GM19438 (cell line): Measurements from ENCODE around the gene PABPC3.
A peak's percentile ranks its signal among the peaks of the same experiment; 100 is the strongest.

ENCODE experiments used
- ATAC-seq: cut with Tn5 transposase; IDR thresholded peaks from one replicate; pipeline ENCODE4 v1.9.1; 2021; ENCODE audit warnings: low read depth; ENCODE audit not compliant: unreplicated experiment

PABPC3 gene

DNA sequence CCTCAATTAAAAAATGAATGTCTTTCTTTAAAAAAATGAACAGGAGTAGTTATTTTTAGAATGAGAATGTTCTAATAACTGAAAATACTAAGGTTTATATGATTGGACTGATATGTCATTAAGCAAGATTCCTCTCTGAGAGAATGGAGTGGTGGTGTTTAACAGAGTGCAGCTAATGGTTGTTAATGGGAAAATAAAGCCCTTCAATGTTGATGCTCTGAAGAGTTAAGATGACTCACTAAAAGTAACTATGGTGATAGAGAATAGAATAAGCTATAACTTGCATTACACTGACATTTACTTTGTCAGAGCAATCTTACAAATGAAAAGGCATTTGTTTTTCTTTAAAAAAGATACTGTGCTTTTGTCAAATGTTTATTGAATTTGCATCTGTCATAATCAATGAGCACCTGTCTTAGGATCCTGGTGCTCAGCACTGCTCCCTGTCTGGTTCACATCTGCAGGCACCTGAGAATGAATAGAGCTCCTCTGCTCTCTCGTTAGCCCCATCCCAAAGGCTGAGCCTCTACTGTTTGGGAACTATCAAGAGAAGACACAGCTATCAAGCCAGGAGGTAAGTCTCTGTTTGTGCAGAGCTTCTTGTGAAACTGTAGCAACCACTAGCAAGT is 15.1 kb downstream of the PABPC3 start:
- ATAC-seq = no peak

DNA sequence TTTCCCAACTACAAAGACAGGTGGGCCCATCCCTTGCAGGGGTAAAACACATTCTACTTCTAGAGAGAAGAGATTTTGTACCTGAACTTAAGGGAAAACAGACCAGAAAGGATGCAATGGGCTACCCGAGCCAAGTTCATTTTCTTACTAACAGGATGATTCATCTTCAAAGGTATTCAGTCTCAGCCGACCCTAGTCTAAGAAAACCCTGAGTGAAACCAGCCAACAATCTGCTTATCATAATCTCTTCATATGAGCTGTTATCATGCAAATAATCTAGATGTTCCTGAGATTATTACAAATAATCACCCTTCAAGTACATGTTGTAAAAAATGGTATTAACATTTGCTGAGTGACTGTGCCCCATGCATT is 15.6 kb downstream of the PABPC3 start:
- no peak for ATAC-seq

DNA sequence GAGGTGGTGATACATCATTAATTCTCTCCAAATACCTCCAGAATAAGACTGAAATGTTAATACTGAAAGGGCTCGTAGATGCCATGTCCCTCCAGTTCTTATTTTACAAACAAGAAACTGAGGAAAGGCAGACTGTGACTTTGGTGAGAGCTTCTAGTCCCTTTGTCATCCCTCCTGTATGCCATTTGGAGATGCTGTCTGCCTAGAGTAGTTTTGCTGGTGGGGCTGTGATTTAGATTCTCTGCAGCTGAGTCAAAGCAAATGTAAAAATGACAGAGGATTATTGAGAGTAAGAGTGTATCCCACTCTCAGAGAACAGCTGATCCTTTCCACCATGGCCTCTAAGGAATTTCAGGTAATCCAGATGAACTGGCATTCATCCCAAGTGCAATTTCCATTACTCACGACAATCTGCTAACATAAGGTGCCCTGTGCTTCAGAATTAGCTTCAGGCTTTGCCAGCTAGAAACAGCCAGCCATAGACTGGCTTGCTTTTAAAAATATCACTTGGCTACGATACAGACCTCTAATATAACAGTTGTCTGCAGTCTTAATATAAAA is 16.8 kb downstream of the PABPC3 start:
- no peak for ATAC-seq

DNA sequence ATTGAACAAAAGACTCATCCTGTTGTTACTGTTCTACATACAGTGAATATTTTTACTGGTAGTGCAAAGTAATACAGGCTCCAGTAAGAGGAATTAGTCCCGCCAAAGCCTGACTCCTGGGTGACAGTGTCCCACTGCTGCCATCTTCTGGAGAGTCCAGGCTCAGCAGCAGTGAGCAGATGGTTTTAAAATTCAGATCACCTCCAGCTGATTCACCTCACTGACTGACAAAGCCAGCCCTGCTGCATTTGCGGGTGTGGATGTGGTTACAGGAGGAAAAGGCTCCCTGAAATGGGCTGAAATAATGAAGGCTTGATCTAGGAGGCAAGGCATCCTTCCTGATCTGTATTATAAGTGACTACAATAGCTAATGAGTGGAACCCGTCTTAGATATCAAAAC is 18.3 kb downstream of the PABPC3 start:
- ATAC-seq = peak; percentile 56

DNA sequence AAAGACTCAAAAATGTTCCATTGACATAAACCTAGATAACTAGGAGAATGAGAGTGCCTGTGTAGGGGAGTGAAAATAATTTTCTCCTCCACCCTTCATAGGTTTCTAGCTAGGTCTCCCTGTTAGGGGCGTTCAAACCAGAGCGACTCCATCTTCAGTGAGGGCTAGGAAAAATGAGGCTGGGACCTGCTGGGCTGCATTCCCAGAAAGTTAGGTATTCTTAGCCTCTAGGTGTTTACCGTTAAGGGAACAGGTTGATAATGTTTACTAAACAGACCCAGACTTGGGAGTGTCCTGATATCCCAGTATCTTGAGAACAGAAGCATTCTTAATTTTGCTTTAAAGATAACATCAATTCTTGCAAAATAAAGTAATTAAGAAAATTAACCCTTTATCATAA is 20.1 kb downstream of the PABPC3 start:
- no peak for ATAC-seq

DNA sequence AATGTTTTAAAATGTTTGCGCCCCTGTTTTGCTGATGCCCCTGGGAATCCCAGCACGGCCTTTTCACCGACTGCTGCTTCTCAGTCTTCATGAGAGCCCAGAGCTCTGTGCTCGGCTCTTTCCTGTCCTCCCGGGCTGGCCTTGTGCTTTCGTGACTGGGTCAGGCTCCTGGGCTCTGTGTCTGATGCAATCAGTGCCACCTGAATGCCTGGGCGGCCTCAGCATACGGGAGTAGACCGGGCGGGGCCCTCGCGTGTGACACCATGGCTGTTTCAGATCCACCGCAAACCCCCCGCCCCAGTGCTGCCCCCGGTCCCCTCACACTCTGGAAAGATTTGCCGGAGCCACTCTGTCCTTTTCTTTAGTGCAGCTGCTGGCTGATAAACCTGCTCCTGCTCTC is 21.4 kb downstream of the PABPC3 start:
- no peak for ATAC-seq

DNA sequence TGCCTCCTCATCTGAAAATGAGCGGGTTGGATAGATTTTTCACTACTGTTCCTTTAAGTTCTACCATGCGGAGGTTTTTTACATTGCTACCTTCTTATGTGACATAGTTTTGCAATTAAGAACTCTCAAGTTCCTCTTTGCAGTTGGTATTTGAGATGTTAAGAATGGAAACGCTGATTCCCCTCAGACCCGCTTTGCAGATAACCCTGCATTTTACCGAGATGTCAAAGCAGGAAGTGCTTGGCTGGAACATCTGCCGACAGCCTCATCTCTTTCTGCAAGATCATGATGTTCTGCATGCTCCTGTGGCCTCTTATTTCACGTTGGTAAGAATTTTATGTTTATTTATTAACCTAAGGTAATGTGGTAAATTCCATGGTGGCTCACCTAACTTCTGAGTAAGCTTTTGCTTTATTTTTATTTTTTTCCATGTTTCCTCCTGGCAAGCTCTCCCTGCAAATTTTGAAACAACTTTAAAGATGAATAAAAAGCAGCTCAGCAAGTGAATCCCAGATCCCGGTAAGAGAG is 22.5 kb downstream of the PABPC3 start:
- no peak for ATAC-seq

DNA sequence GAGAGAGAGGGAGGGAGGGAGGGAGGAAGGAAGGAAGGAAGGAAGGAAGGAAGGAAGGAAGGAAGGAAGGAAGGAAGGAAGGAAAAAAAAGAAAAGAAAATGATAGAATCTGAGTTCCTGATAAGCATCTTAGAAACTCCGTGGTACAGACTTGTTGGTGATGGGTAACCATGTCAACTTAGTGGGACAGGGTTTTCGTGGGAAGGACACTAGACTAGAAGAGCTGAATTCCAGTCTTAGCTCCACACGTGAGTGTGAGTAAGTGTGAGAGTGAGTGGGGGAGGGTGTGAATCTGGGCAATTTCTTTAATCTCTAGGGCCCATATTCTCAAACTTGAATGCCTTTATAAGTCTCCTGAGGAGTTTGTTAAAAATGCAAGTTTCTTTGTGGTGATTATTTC is 35.0 kb downstream of the PABPC3 start:
- no peak for ATAC-seq

DNA sequence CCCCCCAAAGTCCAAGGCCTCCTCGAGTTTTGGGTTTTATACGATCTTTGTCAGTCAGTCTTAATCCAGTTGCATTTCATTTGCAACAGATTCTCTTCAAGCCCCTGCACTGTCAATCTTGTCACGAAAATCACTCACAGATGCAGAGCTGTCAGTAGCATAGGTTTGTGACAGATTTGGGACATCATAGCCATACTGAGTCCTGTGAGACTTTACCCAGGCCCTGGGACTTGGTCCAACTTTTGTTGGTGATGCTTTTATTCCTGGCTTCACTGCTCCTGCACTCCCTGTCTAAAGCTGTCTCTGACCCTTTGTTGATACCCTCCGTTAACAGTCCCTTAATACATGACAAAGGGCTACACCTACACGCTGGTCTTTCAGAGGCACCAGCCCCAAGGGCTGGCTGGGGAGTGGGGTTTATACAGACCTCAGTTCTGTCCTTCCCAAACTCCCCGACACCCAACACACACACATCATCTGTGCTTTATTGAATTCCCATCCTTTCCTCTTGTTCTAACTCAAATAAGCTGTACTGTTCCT is 36.0 kb downstream of the PABPC3 start:
- ATAC-seq = no peak

DNA sequence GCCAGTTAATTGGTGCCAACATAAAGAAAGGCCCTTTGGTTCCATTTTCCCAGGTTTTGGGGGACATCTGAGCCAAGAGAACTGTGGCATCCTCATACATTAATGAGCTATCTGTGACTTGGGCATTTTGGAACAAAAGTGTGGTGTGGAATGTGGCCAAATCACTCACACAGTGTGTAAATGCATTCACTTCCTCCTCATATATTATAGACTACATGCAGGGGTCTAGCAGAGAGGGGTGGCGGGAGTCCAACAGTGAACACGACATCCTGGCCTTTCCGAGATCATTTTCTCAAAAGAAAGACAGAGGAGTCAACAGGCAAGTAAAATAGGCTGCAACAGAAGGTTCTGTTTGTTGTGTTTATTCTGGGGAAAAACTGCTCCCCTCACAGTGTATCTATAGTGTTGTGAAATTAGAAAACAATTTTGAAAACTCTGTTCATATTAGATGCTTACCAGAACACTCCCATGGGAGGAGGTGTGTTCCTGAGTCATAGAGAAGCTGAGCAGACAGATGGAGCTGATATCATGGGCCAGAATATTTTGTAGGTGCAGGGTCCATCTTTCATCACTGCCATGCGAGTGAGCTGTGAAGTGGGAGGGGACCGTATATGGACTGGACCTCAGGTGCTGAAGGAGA is 36.9 kb downstream of the PABPC3 start:
- ATAC-seq = no peak

DNA sequence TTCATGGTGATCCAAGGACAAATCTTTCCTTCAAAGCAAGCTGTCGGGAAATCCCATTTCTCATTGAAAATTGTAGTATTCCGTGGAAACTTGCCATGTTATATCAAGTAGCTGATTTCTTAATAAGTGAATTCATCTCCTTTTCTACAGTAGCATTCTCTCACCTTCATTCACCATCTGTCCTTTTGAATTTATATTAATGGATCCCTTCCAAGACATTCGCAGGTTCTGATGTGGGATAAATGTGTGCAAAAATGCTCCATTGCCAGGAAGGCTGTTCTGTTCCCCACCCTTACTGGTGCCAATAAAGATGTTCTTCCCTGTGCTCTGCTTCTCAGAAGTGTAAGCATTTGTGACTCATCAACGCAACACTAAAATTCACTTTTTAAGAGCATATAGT is 40.0 kb downstream of the PABPC3 start:
- no peak for ATAC-seq

DNA sequence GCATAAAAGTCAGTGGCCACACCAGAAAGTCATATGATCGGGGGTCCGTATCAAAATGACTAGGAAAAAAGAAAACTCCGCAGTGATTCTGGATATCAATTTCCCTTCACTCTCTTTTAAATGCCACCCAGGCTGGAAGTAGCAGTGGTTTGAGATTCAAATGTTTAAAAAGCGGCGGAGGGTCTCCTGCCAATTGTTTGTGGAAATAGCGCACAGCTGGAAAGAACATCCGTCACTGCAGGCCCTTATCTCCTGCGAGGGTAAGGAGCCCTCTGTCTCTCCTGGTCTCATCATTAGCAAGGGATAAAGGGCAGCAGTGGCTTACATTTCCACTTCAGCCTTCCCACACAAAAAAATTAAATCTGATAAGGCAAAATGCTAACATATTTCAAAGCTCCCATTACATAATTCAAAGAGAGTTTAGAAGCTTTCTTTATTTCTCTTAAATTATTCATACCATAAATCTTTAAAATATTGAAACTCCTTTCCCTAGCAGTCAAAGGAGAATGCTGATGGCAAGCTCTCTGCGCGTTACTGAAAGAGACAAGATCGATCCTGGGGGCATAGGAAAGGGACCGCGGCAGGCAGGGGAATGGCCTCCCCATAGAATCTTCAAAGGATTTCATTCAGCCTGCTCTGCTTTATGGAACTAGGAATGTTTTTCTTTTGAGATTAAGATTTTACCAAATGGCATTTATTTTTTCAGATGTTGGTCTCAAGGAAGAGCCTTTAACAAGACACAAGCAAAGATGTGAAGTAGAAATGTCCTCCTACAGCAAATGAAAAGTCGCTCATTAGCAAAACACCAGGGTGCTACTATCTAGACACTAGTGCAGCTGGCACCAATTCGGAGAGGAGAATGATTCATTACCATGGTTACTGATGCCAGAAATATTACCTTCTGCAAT is 41.2 kb downstream of the PABPC3 start:
- ATAC-seq = no peak

DNA sequence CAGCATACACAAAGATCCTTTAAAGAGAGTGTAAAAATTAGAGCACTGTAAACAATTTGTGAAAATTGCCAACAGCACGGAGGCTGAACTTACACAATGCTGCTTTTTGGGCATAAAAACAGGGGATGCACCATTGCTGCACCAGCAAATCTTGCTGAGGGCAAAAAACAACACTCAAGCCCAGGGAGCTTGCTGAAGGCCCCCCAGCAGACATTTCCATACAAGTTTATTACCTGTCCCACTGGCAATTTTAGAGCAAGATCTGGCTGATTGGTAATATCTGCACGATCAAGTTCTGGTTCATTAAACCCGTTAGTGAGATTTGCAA is 41.8 kb downstream of the PABPC3 start:
- no peak for ATAC-seq

DNA sequence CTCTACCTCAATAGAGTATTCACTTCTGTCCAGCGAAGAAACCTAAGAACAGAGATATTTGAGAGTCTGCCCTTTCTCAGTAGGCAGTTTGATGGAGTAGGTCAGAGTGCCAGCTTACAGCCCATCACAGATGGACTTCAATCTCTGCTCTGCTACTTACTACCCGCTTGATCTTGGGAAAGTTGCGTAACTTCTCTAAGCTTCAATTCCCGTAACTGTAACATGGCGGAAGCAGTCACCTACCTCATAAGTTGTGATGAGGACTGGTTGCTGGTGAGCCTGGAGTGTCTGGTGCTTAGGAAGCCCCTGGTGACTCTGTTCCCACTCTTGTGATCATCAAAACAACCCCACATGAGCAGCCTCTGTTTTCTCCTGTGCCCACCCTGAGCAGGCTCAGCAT is 45.1 kb downstream of the PABPC3 start:
- ATAC-seq = no peak

DNA sequence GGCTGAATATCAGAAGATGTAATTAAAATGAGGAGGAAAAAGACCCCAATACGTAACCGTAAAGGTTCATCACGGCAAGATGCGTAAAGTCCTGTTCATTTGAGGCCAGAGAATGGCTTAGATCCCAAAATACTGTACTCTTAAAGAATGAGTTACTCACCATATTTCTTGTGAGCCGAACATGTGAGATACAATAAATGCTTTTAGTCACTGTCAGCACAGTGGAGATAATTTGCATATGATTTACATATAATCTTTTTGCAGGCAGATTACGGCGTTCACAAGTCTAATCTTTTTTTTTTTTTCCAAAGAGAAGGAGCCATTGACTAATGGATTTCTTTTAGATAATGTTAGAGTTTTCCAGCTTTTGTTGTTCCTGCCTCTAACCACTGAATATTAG is 47.8 kb downstream of the PABPC3 start:
- no peak for ATAC-seq

DNA sequence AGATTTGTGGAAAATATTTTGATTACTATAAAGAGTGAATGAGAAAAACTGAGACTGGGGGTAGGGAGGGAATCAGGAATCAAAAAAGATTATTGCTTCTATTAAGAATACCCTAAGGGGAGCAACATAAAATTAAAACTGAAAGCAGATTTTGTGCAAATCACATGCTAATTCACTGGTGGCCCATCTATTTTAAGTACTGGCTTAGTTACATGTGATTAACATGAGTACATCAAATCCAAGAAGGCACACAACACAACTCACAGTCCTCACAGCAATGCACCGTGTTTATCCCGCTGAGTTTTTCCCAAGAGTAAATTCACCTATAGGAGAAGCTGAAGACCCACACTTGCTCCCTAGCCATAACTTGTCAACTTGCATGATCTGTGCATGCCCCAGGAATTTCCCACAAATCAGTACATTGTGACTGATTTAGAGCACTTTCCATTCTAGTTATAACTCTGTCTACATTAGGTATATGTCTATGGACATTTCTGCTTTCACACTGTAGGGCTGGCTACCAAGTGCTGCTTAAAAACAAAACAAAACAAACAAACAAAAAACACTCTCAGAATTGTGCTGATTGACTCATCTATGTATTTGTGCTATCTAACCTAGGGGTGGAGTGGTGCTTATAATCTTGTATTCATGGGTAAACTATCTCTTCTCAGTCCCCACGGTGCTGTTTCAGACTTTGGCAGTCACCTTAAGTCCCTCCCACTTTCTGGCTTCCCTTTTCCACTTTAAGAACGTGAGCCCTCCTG is 51.9 kb downstream of the PABPC3 start:
- no peak for ATAC-seq

DNA sequence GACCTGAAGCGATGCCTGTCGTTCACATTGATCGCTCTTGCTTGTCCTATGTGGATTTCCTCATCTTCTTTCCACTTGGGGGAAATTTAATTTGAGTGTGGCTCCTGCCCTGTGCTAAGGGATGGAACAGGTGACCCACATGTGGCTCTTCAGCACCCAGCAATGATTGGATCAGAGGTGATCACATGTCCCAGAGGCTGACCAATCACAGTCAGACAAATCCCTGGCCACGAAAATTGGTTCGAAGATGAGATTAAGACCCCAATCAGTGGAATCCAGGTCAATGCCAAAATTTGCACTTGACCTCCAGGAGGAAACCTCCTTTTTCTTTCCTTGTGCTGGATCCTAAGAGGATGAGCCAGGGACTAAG is 52.5 kb downstream of the PABPC3 start:
- no peak for ATAC-seq
